Common myeloid progenitor, CD34-positive (primary cell): ENCODE results near the gene MVB12B.

Source experiments
- CTCF ChIA-PET: fragments of 350-600 bp; sonication (Branson Sonifier 250); formaldehyde crosslinking; loops from one replicate; lab custom pipeline; 2021; ENCODE audit warnings: antibody characterized with exemption; lab: Charles Lee
- POLR2A ChIA-PET: fragments of 350-600 bp; sonication (Branson Sonifier 250); formaldehyde crosslinking; loops from one replicate; lab custom pipeline; 2021; ENCODE audit warnings: antibody characterized with exemption; lab: Charles Lee
- DNase-seq, 3 donors: peaks; one replicate each; pipeline versions ENCODE4 v3.0.0 to v3.0.0-alpha.2; 2013
- H3K27ac ChIP-seq, 2 experiments: 1 replicate in 1 of 2; 2 replicates in 1 of 2; pipeline ENCODE4 v1.7.0; 2013; ENCODE audit warnings: inconsistent platforms in 2 of 2, low read length in 2 of 2, mild to moderate bottlenecking in 2 of 2, low read depth in 1 of 2, moderate library complexity in 1 of 2; ENCODE audit not compliant: severe bottlenecking in 2 of 2, insufficient read depth in 1 of 2, poor library complexity in 1 of 2
- H3K27me3 ChIP-seq, 5 experiments: replicated peaks in 2 of 5; 1 replicate in 3 of 5; 2 replicates in 2 of 5; pipeline versions ENCODE4 v1.6.1 to v1.7.0; 2013; ENCODE audit warnings: low read length in 4 of 5, mild to moderate bottlenecking in 2 of 5, moderate library complexity in 2 of 5, inconsistent platforms in 1 of 5; ENCODE audit not compliant: insufficient read depth in 5 of 5, control insufficient read depth in 4 of 5
- H3K36me3 ChIP-seq, 4 experiments: 1 replicate in 2 of 4; 2 replicates in 2 of 4; pipeline versions ENCODE4 v1.6.1 to v1.7.0; 2013; ENCODE audit warnings: low read length in 3 of 4, control low read depth in 1 of 4, mild to moderate bottlenecking in 1 of 4; ENCODE audit not compliant: control insufficient read depth in 4 of 4, insufficient read depth in 4 of 4
- H3K4me1 ChIP-seq, 4 experiments: 1 replicate in 3 of 4; 2 replicates in 1 of 4; pipeline versions ENCODE4 v1.6.1 to v1.7.1; 2013; ENCODE audit warnings: low read length in 3 of 4, mild to moderate bottlenecking in 3 of 4, control low read depth in 1 of 4, inconsistent platforms in 1 of 4, moderate library complexity in 1 of 4; ENCODE audit not compliant: control insufficient read depth in 4 of 4, insufficient read depth in 4 of 4; ENCODE audit errors: control extremely low read depth in 1 of 4
- H3K4me3 ChIP-seq, 7 experiments: 1 replicate in 4 of 7; 2 replicates in 3 of 7; pipeline versions ENCODE4 v1.5.1 to v1.7.0; 2013; ENCODE audit warnings: mild to moderate bottlenecking in 7 of 7, low read length in 6 of 7, moderate library complexity in 6 of 7, inconsistent platforms in 2 of 7, low read depth in 2 of 7, control low read depth in 1 of 7; ENCODE audit not compliant: insufficient read depth in 4 of 7, control insufficient read depth in 1 of 7; ENCODE audit errors: extremely low read depth in 1 of 7
- H3K9me3 ChIP-seq, 5 experiments: 1 replicate in 4 of 5; 2 replicates in 1 of 5; pipeline versions ENCODE4 v1.6.1 to v1.7.1; 2013; ENCODE audit warnings: low read length in 4 of 5, mild to moderate bottlenecking in 2 of 5, inconsistent platforms in 1 of 5, low read depth in 1 of 5, moderate library complexity in 1 of 5; ENCODE audit not compliant: control insufficient read depth in 4 of 5, insufficient read depth in 2 of 5; ENCODE audit errors: control extremely low read depth in 1 of 5
- WGBS: methylation state at CpG from one replicate; pipeline ENCODE4 v1.1.5; 2013; ENCODE audit not compliant: insufficient coverage; 5-methylcytosine and 5-hydroxymethylcytosine counted together

The MVB12B gene

GRCh38 chr9:126296687-126297086 is 29.9 kb upstream of the MVB12B start:
- WGBS, result no CpG with 5 or more reads among the region's 6 CpGs
- ChIA-PET POLR2A (no interaction called here), CTCF (interaction anchor here (1.3 to 2.1 kb wide), 3 partner anchors 16 to 196 kb away, joined by 4 to 8 read pairs (median 5); no protein-coding TSS in a partner anchor)
- Histone ChIP-seq H3K27me3 (no peaks in the 10 kb centered on the region), H3K4me1 (no peaks in the 10 kb centered on the region), H3K9me3 (no peaks in the 10 kb centered on the region), H3K4me3 (no peak overlapping the region), H3K27ac (no peak overlapping the region), H3K36me3 (no peaks in the 10 kb centered on the region)
- no peak for DNase-seq

- ChIA-PET POLR2A (no interaction called here), CTCF (interaction anchor here (1.4 to 1.8 kb wide), 2 partner anchors 195 to 200 kb away, joined by 5 read pairs; no protein-coding TSS in a partner anchor)
- Histone ChIP-seq H3K36me3 (no peaks in the 10 kb centered on the region), H3K27me3 (no peaks in the 10 kb centered on the region), H3K4me1 (no peaks in the 10 kb centered on the region), H3K9me3 (no peaks in the 10 kb centered on the region), H3K4me3 (no peak overlapping the region), H3K27ac (no peak overlapping the region)
- 98% methylated on average over 4 of the region's 7 CpGs for WGBS
- DNase-seq, result no peak
Observed at GRCh38 chr9:126297661-126298060, 29.0 kb upstream of the MVB12B start.

DNA sequence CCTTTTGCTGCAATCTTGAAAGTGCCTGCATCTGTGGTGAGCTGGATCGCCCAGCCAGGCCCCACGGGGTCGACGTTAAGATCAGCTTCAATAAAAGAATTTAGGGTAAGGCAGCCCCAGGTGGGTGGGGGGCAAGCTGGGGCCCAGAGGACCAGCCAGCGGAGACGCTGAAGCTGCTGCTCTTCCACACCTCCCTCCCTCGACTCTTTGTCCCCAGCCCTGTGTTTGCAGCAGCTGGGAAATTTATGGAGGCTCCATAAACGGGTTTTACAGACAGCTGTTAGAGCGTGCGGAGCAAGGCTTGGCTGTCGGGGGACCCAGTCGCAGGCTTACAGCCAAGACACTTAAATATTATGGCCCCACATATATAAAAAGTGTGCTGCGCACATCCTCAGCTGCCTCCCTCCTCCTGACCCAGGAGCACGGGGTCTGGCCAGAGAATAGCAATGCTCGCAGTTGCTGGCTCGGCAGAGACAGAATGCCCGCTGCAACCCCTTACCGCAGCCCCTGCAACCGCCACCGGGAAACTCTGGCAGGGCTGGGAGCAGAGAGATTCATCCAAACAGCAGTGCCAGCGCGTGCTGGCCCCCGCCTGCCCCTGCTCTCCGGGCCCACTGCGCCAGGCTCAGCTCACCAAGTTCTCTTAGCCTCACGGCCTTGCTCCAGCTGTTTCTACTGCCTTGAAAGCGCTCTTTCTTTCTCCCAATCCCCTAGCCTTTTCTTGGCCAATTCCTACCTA is 28.4 kb upstream of the MVB12B start:
- WGBS, result 79% methylated on average over 26 of the region's 27 CpGs
- no peaks in the 10 kb centered on the region for H3K27me3 ChIP-seq
- no peaks in the 10 kb centered on the region for H3K9me3 ChIP-seq
- H3K4me1 ChIP-seq, result no peaks in the 10 kb centered on the region
- ChIA-PET POLR2A (no interaction called here), CTCF (interaction anchor here (1.4 to 7.8 kb wide), 4 partner anchors 88 to 200 kb away, joined by 5 to 67 read pairs (median 5); no protein-coding TSS in a partner anchor)
- H3K36me3 ChIP-seq, result no peaks in the 10 kb centered on the region
- DNase-seq, result no peak
- H3K27ac ChIP-seq, result no peak overlapping the region
- no peak overlapping the region for H3K4me3 ChIP-seq

GRCh38 chr9:126299706-126300276 is 26.8 kb upstream of the MVB12B start:
- H3K27me3 ChIP-seq, result no peaks in the 10 kb centered on the region
- peak in 2 of 3 donors; percentile 11 to 13 for DNase-seq
- 77% methylated on average over 3 of the region's 7 CpGs for WGBS
- no peaks in the 10 kb centered on the region for H3K4me1 ChIP-seq
- no peaks in the 10 kb centered on the region for H3K9me3 ChIP-seq
- ChIA-PET CTCF (interaction anchor here (0.7 to 7.8 kb wide), 4 partner anchors 86 to 195 kb away, joined by 3 to 67 read pairs (median 4); no protein-coding TSS in a partner anchor), POLR2A (no interaction called here)
- no peak overlapping the region for H3K4me3 ChIP-seq
- H3K27ac ChIP-seq, result no peak overlapping the region
- H3K36me3 ChIP-seq, result no peaks in the 10 kb centered on the region

DNA sequence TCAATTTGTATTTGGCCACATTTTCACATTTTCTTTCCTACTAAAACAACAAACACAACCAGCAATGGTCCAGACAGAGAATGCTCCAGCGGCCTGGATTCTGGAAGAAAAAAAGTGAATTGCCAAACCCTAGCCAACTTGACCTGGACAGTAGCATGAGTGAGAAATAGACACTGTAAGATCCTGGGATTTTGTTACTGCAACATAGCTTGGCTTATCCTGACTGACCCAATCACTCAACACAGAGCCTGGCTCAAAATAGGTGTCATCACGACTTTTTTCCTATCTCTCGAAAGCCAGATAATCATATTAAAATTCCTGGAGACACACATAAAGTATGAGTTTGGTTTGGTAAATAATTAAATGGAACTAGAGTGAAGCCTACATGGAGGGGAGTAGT is 25.4 kb upstream of the MVB12B start:
- POLR2A ChIA-PET, result no interaction called here
- no peaks in the 10 kb centered on the region for H3K36me3 ChIP-seq
- WGBS, result 86% methylated on average over 2 of the region's 3 CpGs

DNA sequence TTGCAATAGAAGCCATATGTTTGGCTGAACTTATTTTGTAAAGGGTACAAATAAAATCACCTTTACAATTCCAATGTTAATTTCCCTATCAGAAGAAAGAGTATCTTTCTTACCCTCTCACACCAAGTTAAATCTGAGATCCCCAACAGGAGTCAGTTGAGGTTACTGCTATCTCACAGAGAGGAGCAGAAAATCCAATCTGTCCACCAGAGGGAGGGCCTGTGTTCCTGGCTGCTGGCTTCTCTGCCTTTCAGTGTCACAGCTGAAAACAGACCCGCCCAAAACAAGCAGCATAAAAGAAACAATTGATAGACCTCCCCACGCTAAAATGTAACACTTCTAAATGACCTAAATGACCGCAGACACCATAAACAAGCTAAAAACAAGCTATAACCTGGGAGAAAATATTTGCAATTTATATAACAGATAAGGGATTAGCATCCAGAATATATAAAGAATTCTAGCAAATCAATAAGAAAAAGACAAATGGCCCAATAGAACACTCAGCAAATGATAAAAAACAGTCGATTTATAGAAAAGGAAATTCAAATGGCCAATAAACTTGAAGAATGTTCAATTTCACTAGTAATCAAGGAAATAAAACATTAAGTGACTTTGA is 24.5 kb upstream of the MVB12B start:
- H3K27ac ChIP-seq, result no peak overlapping the region
- H3K9me3 ChIP-seq, result no peaks in the 10 kb centered on the region
- no peaks in the 10 kb centered on the region for H3K27me3 ChIP-seq
- no peak overlapping the region for H3K4me3 ChIP-seq
- CTCF ChIA-PET, result interaction anchor here (0.6 to 7.8 kb wide), 13 partner anchors 11 to 256 kb away, joined by 3 to 67 read pairs (median 4); no protein-coding TSS in a partner anchor
- no peaks in the 10 kb centered on the region for H3K4me1 ChIP-seq
- POLR2A ChIA-PET, result no interaction called here
- no peaks in the 10 kb centered on the region for H3K36me3 ChIP-seq
- DNase-seq, result peak; percentile 71 to 85 (median 84)
- WGBS, result 60% methylated on average over 1 of the region's 4 CpGs

More for the DNA sequence above, 25.4 kb upstream of the MVB12B start:
- CTCF ChIA-PET, result interaction anchor here (1.4 to 7.8 kb wide), 5 partner anchors 29 to 190 kb away, joined by 4 to 67 read pairs (median 14); no protein-coding TSS in a partner anchor
- Histone ChIP-seq H3K9me3 (no peaks in the 10 kb centered on the region), H3K27ac (no peak overlapping the region), H3K4me1 (no peaks in the 10 kb centered on the region), H3K4me3 (no peak overlapping the region), H3K27me3 (no peaks in the 10 kb centered on the region)
- DNase-seq, result no peak
